ENCODE data around the gene CPO. TPM values are rescaled to one million over a fixed set of nuclear protein-coding genes. Genes with fewer than 3 reads are reported as not detected.

Gene CPO, protein sequence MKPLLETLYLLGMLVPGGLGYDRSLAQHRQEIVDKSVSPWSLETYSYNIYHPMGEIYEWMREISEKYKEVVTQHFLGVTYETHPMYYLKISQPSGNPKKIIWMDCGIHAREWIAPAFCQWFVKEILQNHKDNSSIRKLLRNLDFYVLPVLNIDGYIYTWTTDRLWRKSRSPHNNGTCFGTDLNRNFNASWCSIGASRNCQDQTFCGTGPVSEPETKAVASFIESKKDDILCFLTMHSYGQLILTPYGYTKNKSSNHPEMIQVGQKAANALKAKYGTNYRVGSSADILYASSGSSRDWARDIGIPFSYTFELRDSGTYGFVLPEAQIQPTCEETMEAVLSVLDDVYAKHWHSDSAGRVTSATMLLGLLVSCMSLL
- total RNA-seq, result not detected

- H3K4me1 Mint-ChIP-seq (ENCODE audit: low read depth), result no peaks in the 10 kb centered on the region
- no peak within 1 kb of the TSS for H3K4me3 Mint-ChIP-seq
- H3K9me3 Mint-ChIP-seq, result no peaks in the 10 kb centered on the region
- H3K36me3 Mint-ChIP-seq (ENCODE audit: low read depth), result no peaks in the 10 kb centered on the region
- H3K27me3 Mint-ChIP-seq (ENCODE audit: low read depth), result no peaks in the 10 kb centered on the region
- DNase-seq, result no peak
- intact Hi-C loops (cut with micrococcal nuclease), result no loop called here
- H3K27ac Mint-ChIP-seq, result no peak within 1 kb of the TSS
- CTCF ChIA-PET, result interaction anchor here (0.6 kb wide), 1 partner anchor 33 kb away, joined by 4 read pairs; no protein-coding TSS in a partner anchor
Measured at GRCh38 chr2:206939340-206939739, at the start of gene CPO. Gene CPO (plus strand): TSS chr2:206939518. CDS start chr2:206939600, 82 bp downstream.

DNA sequence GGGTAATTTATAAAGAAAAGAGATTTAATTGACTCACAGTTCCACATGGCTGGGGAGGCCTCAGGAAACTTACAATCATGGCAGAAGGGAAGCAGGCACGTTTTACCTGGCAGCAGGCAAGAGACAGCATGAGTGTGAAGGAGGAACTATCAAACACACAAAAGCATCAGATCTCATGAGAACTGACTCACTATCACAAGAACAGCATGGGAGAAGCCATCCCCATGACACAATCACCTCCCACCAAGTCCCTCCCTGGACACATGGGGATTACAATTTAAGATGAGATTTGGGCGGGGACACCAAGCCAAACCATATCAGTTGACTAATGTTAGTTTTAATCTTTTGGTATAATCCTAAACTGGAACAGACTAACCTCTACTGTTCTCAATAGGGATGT lies 49.1 kb upstream of the CPO start:
- Mint-ChIP-seq H3K4me3 (no peak overlapping the region), H3K9me3 (peaks cover 5% of the 10 kb centered on the region), H3K36me3 (ENCODE audit: low read depth) (no peaks in the 10 kb centered on the region), H3K27ac (no peak overlapping the region), H3K4me1 (ENCODE audit: low read depth) (no peaks in the 10 kb centered on the region), H3K27me3 (ENCODE audit: low read depth) (no peaks in the 10 kb centered on the region)
- intact Hi-C loops (cut with micrococcal nuclease), result no loop called here
- no peak for DNase-seq
- CTCF ChIA-PET, result no interaction called here

- H3K27me3 Mint-ChIP-seq (ENCODE audit: low read depth), result no peaks in the 10 kb centered on the region
- no peak overlapping the region for H3K4me3 Mint-ChIP-seq
- no peak overlapping the region for H3K27ac Mint-ChIP-seq
- H3K36me3 Mint-ChIP-seq (ENCODE audit: low read depth), result no peaks in the 10 kb centered on the region
- peaks cover 5% of the 10 kb centered on the region for H3K9me3 Mint-ChIP-seq
- CTCF ChIA-PET, result no interaction called here
- intact Hi-C loops (cut with micrococcal nuclease), result no loop called here
- H3K4me1 Mint-ChIP-seq (ENCODE audit: low read depth), result no peaks in the 10 kb centered on the region
- no peak for DNase-seq
Measured at GRCh38 chr2:206890926-206891325, 48.4 kb upstream of the CPO start.

DNA sequence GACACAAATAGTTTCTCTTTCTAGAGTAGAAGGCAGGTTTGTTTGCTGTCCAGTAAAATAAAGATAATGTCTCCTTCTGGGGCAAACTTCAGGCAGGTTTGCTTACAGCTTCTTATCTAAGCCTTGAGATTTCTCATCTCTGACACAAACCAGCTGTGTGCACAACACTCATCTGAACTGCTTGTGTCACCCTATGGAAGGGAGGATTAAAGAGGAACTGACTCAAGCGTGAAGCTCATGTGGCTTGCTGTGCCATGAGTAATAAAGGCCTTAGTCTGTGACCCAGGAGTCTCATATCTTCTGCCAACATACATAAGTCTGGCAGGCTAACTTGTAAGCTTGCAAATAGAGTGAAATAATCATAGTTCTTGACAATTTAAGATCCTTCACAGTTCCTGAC lies 24.2 kb upstream of the CPO start:
- CTCF ChIA-PET, result interaction anchor here (1.2 kb wide), 1 partner anchor 9 kb away, joined by 3 read pairs; no protein-coding TSS in a partner anchor
- Mint-ChIP-seq H3K4me1 (ENCODE audit: low read depth) (no peaks in the 10 kb centered on the region), H3K36me3 (ENCODE audit: low read depth) (no peaks in the 10 kb centered on the region), H3K9me3 (no peaks in the 10 kb centered on the region), H3K27ac (no peak overlapping the region), H3K4me3 (no peak overlapping the region), H3K27me3 (ENCODE audit: low read depth) (no peaks in the 10 kb centered on the region)
- intact Hi-C loops (cut with micrococcal nuclease), result no loop called here
- DNase-seq, result peak; percentile 36

DNA sequence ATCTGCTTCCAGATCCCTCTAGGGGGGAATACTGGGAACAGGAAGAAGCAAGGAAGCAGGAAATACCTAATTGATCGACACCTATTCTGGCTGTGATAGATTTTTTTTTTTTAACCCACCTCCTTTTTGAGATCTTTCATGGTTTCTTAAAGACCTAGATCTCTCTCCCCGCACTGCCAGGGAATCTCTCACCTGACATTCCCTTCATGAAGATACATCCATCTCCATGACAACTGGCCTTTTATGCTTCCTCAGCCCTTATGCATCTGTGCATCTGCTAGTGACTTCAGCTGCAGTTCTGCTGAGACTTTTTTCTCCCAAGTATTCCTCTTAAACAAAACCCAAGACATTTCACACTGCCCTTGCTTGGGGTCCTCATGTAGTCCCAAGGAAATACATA lies 21.1 kb upstream of the CPO start:
- Mint-ChIP-seq H3K27ac (no peak overlapping the region), H3K27me3 (ENCODE audit: low read depth) (no peaks in the 10 kb centered on the region), H3K4me1 (ENCODE audit: low read depth) (no peaks in the 10 kb centered on the region), H3K9me3 (no peaks in the 10 kb centered on the region), H3K36me3 (ENCODE audit: low read depth) (no peaks in the 10 kb centered on the region), H3K4me3 (no peak overlapping the region)
- intact Hi-C loops (cut with micrococcal nuclease), result no loop called here
- no peak for DNase-seq
- CTCF ChIA-PET, result interaction anchor here (0.5 kb wide), 1 partner anchor 559 kb away, joined by 4 read pairs; no protein-coding TSS in a partner anchor

DNA sequence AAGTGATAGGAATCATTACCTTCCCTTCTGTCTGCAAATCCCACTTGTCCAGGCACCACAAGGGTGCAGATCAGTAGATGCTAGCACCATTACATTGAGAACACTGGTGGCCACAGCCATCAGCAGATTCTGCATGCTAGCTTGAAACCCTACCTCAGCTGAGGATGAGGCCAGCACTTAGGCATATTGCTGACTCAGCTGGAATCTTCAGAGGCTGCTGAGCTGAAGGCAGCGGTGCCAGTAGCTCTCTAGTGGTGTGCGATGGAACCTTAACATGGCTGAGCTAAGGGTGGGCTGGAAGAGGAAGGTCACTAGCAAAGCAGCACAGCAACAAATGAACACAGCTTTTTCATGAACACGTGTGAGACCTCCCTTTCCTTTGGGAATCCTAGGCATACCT lies 19.0 kb upstream of the CPO start:
- Mint-ChIP-seq H3K4me3 (no peak overlapping the region), H3K4me1 (ENCODE audit: low read depth) (no peaks in the 10 kb centered on the region), H3K27me3 (ENCODE audit: low read depth) (no peaks in the 10 kb centered on the region), H3K9me3 (no peaks in the 10 kb centered on the region), H3K27ac (no peak overlapping the region), H3K36me3 (ENCODE audit: low read depth) (no peaks in the 10 kb centered on the region)
- DNase-seq, result no peak
- CTCF ChIA-PET, result no interaction called here
- intact Hi-C loops (cut with micrococcal nuclease), result no loop called here

DNA sequence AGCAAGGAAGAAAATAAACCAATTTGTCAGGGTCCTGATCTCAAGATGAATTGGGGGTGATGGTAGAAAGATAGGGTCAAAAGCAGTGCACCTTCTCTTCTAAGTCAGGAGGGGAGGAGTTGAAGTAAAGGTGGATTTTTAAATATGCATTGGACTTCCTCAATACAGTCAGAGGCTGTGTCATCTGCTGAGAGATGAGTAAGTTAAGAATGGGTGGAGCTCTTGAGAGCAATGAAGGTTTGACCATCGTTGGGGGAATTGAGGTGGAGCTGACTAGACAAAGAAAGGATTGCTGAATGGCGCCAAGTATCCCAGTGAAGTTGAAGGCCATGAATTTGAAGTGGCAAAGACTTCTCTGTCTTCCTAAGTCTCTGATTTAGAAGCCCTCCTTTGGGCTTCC lies 18.4 kb upstream of the CPO start:
- Mint-ChIP-seq H3K9me3 (no peaks in the 10 kb centered on the region), H3K4me3 (no peak overlapping the region), H3K27ac (no peak overlapping the region), H3K36me3 (ENCODE audit: low read depth) (no peaks in the 10 kb centered on the region), H3K27me3 (ENCODE audit: low read depth) (no peaks in the 10 kb centered on the region), H3K4me1 (ENCODE audit: low read depth) (no peaks in the 10 kb centered on the region)
- CTCF ChIA-PET, result interaction anchor here (0.6 to 0.9 kb wide), 2 partner anchors 142 to 432 kb away, joined by 3 read pairs; no protein-coding TSS in a partner anchor
- intact Hi-C loops (cut with micrococcal nuclease), result no loop called here
- no peak for DNase-seq

DNA sequence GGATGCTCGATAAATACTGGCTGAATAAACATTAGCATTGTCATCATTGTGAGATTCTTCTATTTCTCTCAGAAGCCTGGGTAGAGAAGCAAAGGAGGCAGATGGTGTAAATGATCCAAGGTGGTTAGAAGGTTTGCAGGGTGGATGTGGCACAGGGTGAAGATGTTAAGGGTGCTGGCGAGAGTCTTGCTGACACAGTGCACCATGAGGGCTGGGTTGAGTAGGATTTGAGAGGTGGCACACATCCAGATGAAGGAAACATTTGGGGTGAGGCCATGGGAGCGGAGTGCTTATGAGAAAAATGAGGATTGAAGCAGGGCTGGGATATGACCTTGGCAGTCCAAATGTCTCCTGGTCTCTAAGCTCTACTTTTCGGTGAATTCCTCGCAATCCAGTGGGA lies 17.8 kb upstream of the CPO start:
- H3K9me3 Mint-ChIP-seq, result no peaks in the 10 kb centered on the region
- no peak overlapping the region for H3K4me3 Mint-ChIP-seq
- no peaks in the 10 kb centered on the region for H3K36me3 Mint-ChIP-seq (ENCODE audit: low read depth)
- intact Hi-C loops (cut with micrococcal nuclease), result no loop called here
- no peaks in the 10 kb centered on the region for H3K4me1 Mint-ChIP-seq (ENCODE audit: low read depth)
- no peak overlapping the region for H3K27ac Mint-ChIP-seq
- CTCF ChIA-PET, result interaction anchor here (0.6 to 0.9 kb wide), 2 partner anchors 142 to 432 kb away, joined by 3 read pairs; no protein-coding TSS in a partner anchor
- H3K27me3 Mint-ChIP-seq (ENCODE audit: low read depth), result no peaks in the 10 kb centered on the region
- DNase-seq, result no peak

DNA sequence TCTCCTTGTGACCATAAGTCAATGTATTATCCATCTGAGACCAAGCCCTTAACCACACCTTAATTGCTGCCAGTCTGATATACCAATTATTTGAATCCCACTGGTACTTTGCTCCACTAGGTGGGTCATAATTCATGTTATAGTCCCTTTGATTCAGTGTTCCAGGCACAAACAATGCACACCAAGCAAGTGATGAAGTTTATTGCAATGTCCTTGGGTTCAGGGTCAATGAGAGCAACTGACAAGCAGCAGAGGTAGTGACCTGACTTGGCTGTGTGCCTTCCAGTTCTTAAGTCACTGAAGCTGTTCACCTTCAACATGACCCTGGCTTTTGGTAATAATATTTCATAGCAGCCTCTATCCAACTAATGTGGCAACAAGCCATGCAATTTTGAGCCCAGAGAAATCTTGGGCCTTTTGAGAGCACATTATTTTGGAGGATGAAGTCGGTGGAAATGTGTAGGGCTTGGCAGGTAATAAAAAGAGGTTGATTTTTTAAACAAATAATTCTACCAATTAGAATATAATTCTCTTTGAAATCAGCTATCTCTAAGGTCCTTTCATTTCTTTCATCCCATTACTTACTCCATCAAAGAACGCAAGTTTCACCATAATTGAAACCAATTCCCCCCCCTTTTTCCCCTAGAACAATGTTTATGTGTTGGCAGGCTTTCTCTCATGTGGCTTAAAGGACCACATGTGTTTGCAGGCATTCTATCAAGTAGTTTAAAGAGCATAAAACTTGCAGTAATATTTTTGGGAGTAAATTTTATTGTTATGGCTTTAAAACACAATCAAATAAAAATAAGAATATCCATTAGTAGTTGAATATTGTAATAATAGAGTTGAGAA lies 3.1 kb upstream of the CPO start:
- H3K36me3 Mint-ChIP-seq (ENCODE audit: low read depth), result no peaks in the 10 kb centered on the region
- CTCF ChIA-PET, result interaction anchor here (0.7 to 1.0 kb wide), 2 partner anchors 136 to 1822 kb away, joined by 3 read pairs; no protein-coding TSS in a partner anchor

GRCh38 chr2:206936843-206937230 lies 2.5 kb upstream of the CPO start:
- Mint-ChIP-seq H3K27me3 (ENCODE audit: low read depth) (no peaks in the 10 kb centered on the region), H3K9me3 (peaks cover 3% of the 10 kb centered on the region), H3K4me1 (ENCODE audit: low read depth) (no peaks in the 10 kb centered on the region), H3K27ac (no peak overlapping the region), H3K4me3 (no peak overlapping the region), H3K36me3 (ENCODE audit: low read depth) (no peaks in the 10 kb centered on the region)
- intact Hi-C loops (cut with micrococcal nuclease), result no loop called here
- CTCF ChIA-PET, result no interaction called here
- DNase-seq, result no peak

More for the DNA sequence above, 3.1 kb upstream of the CPO start:
- Mint-ChIP-seq H3K27ac (no peak overlapping the region), H3K4me1 (ENCODE audit: low read depth) (no peaks in the 10 kb centered on the region), H3K9me3 (peaks cover 6% of the 10 kb centered on the region), H3K4me3 (no peak overlapping the region), H3K27me3 (ENCODE audit: low read depth) (no peaks in the 10 kb centered on the region)
- intact Hi-C loops (cut with micrococcal nuclease), result no loop called here
- DNase-seq, result no peak

DNA sequence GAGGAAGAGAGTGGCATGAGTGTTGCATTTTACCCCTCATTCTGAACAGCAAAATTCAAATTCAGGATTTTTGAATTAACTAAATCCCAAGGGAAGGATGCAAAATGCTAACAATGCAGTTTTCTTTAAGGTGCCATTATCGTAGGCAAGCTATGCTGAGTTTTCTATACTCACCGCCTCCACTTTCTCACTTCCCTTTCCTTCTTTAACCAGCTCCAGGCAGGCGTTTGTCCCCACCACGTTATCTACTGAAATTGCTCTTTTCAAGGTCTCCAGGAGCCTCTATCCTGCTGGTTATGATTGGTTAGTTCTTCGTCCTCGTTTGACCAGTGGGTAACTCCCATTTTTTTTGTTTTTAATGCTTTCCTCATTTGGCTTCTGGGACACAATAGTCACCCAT lies 1.8 kb upstream of the CPO start:
- H3K27ac Mint-ChIP-seq, result no peak overlapping the region
- H3K9me3 Mint-ChIP-seq, result no peaks in the 10 kb centered on the region

GRCh38 chr2:206940546-206940945 lies 1.2 kb downstream of the CPO start:
- CTCF ChIA-PET, result no interaction called here
- DNase-seq, result no peak
- Mint-ChIP-seq H3K36me3 (ENCODE audit: low read depth) (no peaks in the 10 kb centered on the region), H3K4me1 (ENCODE audit: low read depth) (no peaks in the 10 kb centered on the region), H3K4me3 (no peak overlapping the region), H3K27me3 (ENCODE audit: low read depth) (no peaks in the 10 kb centered on the region), H3K27ac (no peak overlapping the region), H3K9me3 (no peaks in the 10 kb centered on the region)
- intact Hi-C loops (cut with micrococcal nuclease), result no loop called here

More for the DNA sequence above, 1.8 kb upstream of the CPO start:
- Mint-ChIP-seq H3K36me3 (ENCODE audit: low read depth) (no peaks in the 10 kb centered on the region), H3K27me3 (ENCODE audit: low read depth) (no peaks in the 10 kb centered on the region), H3K4me1 (ENCODE audit: low read depth) (no peaks in the 10 kb centered on the region), H3K4me3 (no peak overlapping the region)
- CTCF ChIA-PET, result no interaction called here
- DNase-seq, result no peak
- intact Hi-C loops (cut with micrococcal nuclease), result no loop called here
